WTC11 (cell line): ENCODE data around the gene MT1H. TPM values are rescaled to one million over a fixed set of nuclear protein-coding genes. Genes with fewer than 3 reads are reported as not detected.
A peak's percentile ranks its signal among the peaks of the same experiment; 100 is the strongest.

Source experiments
- ATAC-seq: fragments of 200-7000 bp; cut with Tn5 transposase; 2 replicates; pipeline ENCODE4 v1.10.0; 2021; ENCODE audit warnings: mild to moderate bottlenecking, moderate library complexity
- CTCF ChIA-PET: fragments of 300-600 bp; sonication (Branson Sonifier 250); formaldehyde crosslinking; loops from one replicate; lab custom pipeline; 2021; ENCODE audit warnings: antibody characterized with exemption; lab: Charles Lee
- POLR2A ChIA-PET: fragments of 350-600 bp; sonication (Branson Sonifier 250); formaldehyde crosslinking; loops from one replicate; lab custom pipeline; 2021; ENCODE audit warnings: antibody characterized with exemption; lab: Charles Lee
- DNase-seq: peaks from one replicate; pipeline ENCODE4 v3.0.0; 2021; ENCODE audit warnings: low spot score
- H3K27ac Mint-ChIP-seq: 2 replicates; pipeline ENCODE4 v1.8.0; 2021; ENCODE audit warnings: mixed read lengths
- H3K27me3 Mint-ChIP-seq: 2 replicates; pipeline ENCODE4 v1.8.0; 2021; ENCODE audit warnings: low read depth, mild to moderate bottlenecking, moderate library complexity, mixed read lengths
- H3K36me3 Mint-ChIP-seq: 2 replicates; pipeline ENCODE4 v1.8.0; 2021; ENCODE audit warnings: mixed read lengths
- H3K4me1 Mint-ChIP-seq: 2 replicates; pipeline ENCODE4 v1.8.0; 2022; ENCODE audit warnings: mixed read lengths
- H3K4me3 Mint-ChIP-seq: 2 replicates; pipeline ENCODE4 v1.8.0; 2021; ENCODE audit warnings: mild to moderate bottlenecking, moderate library complexity, mixed read lengths
- H3K9me3 Mint-ChIP-seq: 2 replicates; pipeline ENCODE4 v1.8.0; 2021; ENCODE audit warnings: mixed read lengths
- AFF4 ChIP-seq: sonication (generic); formaldehyde crosslinking; IDR thresholded peaks from 2 replicates; pipeline ENCODE4 v1.8.1; 2023; ENCODE audit warnings: mild to moderate bottlenecking, missing genetic modification reagents, borderline replicate concordance
- E2F4 ChIP-seq: sonication (generic); formaldehyde crosslinking; IDR thresholded peaks from 2 replicates; pipeline ENCODE4 v1.8.1; 2022; ENCODE audit warnings: low read depth, mild to moderate bottlenecking, moderate library complexity, missing genetic modification reagents, borderline replicate concordance
- EMX1 ChIP-seq: fragments of 250-450 bp; sonication (Bioruptor Pico); IDR thresholded peaks from 2 replicates; pipeline ENCODE4 v1.8.0; 2021; ENCODE audit warnings: mild to moderate bottlenecking
- MLX ChIP-seq: sonication (generic); formaldehyde crosslinking; IDR thresholded peaks from 2 replicates; pipeline ENCODE4 v1.8.1; 2023; ENCODE audit warnings: mild to moderate bottlenecking, missing genetic modification reagents, moderate library complexity
- MYBL2 ChIP-seq: sonication (generic); formaldehyde crosslinking; IDR thresholded peaks from 2 replicates; pipeline ENCODE4 v1.8.1; 2023; ENCODE audit warnings: mild to moderate bottlenecking, moderate library complexity, missing genetic modification reagents
- NFATC4 ChIP-seq: fragments of 250-450 bp; sonication (Bioruptor Pico); IDR thresholded peaks from 2 replicates; pipeline ENCODE4 v1.9.0; 2021; ENCODE audit warnings: mild to moderate bottlenecking
- NFE2L1 ChIP-seq: sonication (generic); formaldehyde crosslinking; IDR thresholded peaks from 2 replicates; pipeline ENCODE4 v1.8.1; 2023; ENCODE audit warnings: missing genetic modification reagents
- TP53 ChIP-seq: sonication (generic); formaldehyde crosslinking; IDR thresholded peaks from 2 replicates; pipeline ENCODE4 v1.8.1; 2023; ENCODE audit warnings: mild to moderate bottlenecking, missing genetic modification reagents
- ZMAT4 ChIP-seq: fragments of 250-450 bp; sonication (Bioruptor Pico); IDR thresholded peaks from 2 replicates; pipeline ENCODE4 v1.9.0; 2021; ENCODE audit warnings: mild to moderate bottlenecking
- total RNA-seq: library from RNA; stranded (reverse); gene quantifications from 3 replicates; pipeline ENCODE4 v1.2.3, GENCODE V29; 2021
- TF ChIP-seq, protein P1 (sequence below): sonication (generic); formaldehyde crosslinking; IDR thresholded peaks from 2 replicates; pipeline ENCODE4 v1.8.0; 2022; ENCODE audit warnings: mild to moderate bottlenecking, missing genetic modification reagents
- TF ChIP-seq, protein P2 (sequence below): sonication (generic); formaldehyde crosslinking; IDR thresholded peaks from 2 replicates; pipeline ENCODE4 v1.8.0; 2022; ENCODE audit warnings: missing genetic modification reagents
- TF ChIP-seq, protein P3 (sequence below): sonication (generic); formaldehyde crosslinking; IDR thresholded peaks from 2 replicates; pipeline ENCODE4 v1.8.1; 2022; ENCODE audit warnings: mild to moderate bottlenecking, moderate library complexity, missing genetic modification reagents

MT1H gene
- total RNA-seq, 1 experiment from 2014 or later = 122 TPM

- DNase-seq (peak; percentile 65), ATAC-seq (peak; percentile 60)
- peaks cover 100% of the 10 kb centered on the region for H3K27me3 Mint-ChIP-seq
- CTCF ChIA-PET = interaction anchor here (0.5 to 3.6 kb wide), 8 partner anchors 8 to 502 kb away, joined by 3 to 24 read pairs (median 4); no protein-coding TSS in a partner anchor
- peak within 1 kb of the TSS; percentile 74 for H3K4me3 Mint-ChIP-seq
- H3K4me1 Mint-ChIP-seq = peaks cover 44% of the 10 kb centered on the region
- no peaks in the 10 kb centered on the region for H3K9me3 Mint-ChIP-seq
- no peak for TF ChIP-seq NFATC4 (CRISPR knock-in tag)
- TF ChIP-seq, protein P1, sequence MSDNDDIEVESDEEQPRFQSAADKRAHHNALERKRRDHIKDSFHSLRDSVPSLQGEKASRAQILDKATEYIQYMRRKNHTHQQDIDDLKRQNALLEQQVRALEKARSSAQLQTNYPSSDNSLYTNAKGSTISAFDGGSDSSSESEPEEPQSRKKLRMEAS (CRISPR knock-in tag) = peak; percentile 75
- TF ChIP-seq AFF4 (CRISPR knock-in tag) = peak; percentile 81; the same call in 1 of the 2 replicates
- 0 out of 2 replicates have a peak, but pooled peaks have one; percentile 12 for TF ChIP-seq EMX1
- TF ChIP-seq E2F4 (CRISPR knock-in tag) = no peak
- TF ChIP-seq, protein P2, sequence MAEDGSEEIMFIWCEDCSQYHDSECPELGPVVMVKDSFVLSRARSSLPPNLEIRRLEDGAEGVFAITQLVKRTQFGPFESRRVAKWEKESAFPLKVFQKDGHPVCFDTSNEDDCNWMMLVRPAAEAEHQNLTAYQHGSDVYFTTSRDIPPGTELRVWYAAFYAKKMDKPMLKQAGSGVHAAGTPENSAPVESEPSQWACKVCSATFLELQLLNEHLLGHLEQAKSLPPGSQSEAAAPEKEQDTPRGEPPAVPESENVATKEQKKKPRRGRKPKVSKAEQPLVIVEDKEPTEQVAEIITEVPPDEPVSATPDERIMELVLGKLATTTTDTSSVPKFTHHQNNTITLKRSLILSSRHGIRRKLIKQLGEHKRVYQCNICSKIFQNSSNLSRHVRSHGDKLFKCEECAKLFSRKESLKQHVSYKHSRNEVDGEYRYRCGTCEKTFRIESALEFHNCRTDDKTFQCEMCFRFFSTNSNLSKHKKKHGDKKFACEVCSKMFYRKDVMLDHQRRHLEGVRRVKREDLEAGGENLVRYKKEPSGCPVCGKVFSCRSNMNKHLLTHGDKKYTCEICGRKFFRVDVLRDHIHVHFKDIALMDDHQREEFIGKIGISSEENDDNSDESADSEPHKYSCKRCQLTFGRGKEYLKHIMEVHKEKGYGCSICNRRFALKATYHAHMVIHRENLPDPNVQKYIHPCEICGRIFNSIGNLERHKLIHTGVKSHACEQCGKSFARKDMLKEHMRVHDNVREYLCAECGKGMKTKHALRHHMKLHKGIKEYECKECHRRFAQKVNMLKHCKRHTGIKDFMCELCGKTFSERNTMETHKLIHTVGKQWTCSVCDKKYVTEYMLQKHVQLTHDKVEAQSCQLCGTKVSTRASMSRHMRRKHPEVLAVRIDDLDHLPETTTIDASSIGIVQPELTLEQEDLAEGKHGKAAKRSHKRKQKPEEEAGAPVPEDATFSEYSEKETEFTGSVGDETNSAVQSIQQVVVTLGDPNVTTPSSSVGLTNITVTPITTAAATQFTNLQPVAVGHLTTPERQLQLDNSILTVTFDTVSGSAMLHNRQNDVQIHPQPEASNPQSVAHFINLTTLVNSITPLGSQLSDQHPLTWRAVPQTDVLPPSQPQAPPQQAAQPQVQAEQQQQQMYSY (CRISPR knock-in tag) = no peak
- POLR2A ChIA-PET = interaction anchor here (1.5 to 3.4 kb wide), 6 partner anchors 8 to 60 kb away, joined by 4 to 46 read pairs (median 18); partner anchors contain the start of genes MT1E, MT1X and MT2A
- H3K36me3 Mint-ChIP-seq = no peaks in the 10 kb centered on the region
- no peak within 1 kb of the TSS for H3K27ac Mint-ChIP-seq
Measured at GRCh38 chr16:56667581-56668571, 1.7 kb upstream of the MT1H start, which contains the start of gene MT1G. MT1G (minus strand) TSS chr16:56668065; CDS start chr16:56667993, 72 bp downstream.

GRCh38 chr16:56669840-56670619 is 416 bp downstream of the MT1H start:
- Mint-ChIP-seq H3K27ac (no peak overlapping the region), H3K4me3 (peak overlapping the region; percentile 74), H3K27me3 (peaks cover 85% of the 10 kb centered on the region), H3K36me3 (no peaks in the 10 kb centered on the region), H3K9me3 (no peaks in the 10 kb centered on the region), H3K4me1 (peaks cover 52% of the 10 kb centered on the region)
- CTCF ChIA-PET = interaction anchor here (0.6 to 3.6 kb wide), 4 partner anchors 17 to 51 kb away, joined by 3 to 24 read pairs (median 4); no protein-coding TSS in a partner anchor
- TF ChIP-seq, protein P1 (CRISPR knock-in tag) = 0 out of 2 replicates have a peak, but pooled peaks have one; percentile 3
- TF ChIP-seq TP53 (CRISPR knock-in tag) (no peak), ZMAT4 (CRISPR knock-in tag) (no peak), MYBL2 (CRISPR knock-in tag) (no peak), NFE2L1 (no peak), MLX (CRISPR knock-in tag) (no peak), AFF4 (CRISPR knock-in tag) (no peak)
- TF ChIP-seq, protein P3, sequence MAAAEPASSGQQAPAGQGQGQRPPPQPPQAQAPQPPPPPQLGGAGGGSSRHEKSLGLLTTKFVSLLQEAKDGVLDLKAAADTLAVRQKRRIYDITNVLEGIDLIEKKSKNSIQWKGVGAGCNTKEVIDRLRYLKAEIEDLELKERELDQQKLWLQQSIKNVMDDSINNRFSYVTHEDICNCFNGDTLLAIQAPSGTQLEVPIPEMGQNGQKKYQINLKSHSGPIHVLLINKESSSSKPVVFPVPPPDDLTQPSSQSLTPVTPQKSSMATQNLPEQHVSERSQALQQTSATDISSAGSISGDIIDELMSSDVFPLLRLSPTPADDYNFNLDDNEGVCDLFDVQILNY (CRISPR knock-in tag) = 0 out of 2 replicates have a peak, but pooled peaks have one; percentile 34
- no peak for DNase-seq
- no peak for ATAC-seq
- POLR2A ChIA-PET = interaction anchor here (0.8 to 3.4 kb wide), 8 partner anchors 12 to 62 kb away, joined by 3 to 46 read pairs (median 7); partner anchors contain the start of genes MT1E, MT1F, MT1X and MT2A
